ENCODE results near the gene DGAT2L6.

DNA sequence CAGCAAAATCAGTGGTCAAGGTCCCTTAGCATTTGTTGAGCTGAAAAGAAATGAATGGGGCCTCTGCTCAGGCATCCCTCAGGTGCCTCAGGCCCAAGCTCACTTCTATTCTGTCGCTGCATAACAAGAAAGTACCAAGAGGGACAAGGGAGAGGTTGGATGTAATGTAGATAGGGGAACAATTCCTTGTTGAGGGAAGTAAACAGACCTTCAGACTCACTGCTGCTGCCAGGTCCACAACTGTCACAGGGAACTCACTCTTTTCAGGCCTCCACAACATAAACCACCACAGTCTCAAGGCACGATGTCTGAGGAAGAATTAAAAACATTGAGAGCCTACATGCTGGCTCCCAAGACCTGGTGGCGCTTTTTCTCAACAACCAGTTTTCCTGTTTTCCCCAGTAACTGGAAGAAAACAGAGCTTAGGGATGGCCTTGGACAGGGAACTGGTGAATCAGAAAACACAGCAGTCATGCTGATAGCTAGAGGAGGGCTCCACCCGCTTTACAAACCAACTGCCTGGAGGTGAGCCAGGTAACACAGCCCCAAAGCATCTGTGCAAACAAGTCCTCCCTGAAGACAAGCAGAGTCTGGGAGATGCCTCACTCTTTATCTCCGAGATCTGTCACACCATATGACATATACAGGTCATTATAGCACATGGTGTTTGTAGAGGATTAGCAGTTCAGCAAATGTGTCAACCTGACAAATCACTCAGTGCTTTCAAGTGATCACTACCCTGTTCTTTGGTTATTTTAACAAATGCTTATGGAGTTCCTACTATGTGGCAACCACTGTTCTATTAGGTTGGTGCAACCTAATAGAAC lies 42.9 kb downstream of the DGAT2L6 start:
- TF ChIP-seq, protein P1, sequence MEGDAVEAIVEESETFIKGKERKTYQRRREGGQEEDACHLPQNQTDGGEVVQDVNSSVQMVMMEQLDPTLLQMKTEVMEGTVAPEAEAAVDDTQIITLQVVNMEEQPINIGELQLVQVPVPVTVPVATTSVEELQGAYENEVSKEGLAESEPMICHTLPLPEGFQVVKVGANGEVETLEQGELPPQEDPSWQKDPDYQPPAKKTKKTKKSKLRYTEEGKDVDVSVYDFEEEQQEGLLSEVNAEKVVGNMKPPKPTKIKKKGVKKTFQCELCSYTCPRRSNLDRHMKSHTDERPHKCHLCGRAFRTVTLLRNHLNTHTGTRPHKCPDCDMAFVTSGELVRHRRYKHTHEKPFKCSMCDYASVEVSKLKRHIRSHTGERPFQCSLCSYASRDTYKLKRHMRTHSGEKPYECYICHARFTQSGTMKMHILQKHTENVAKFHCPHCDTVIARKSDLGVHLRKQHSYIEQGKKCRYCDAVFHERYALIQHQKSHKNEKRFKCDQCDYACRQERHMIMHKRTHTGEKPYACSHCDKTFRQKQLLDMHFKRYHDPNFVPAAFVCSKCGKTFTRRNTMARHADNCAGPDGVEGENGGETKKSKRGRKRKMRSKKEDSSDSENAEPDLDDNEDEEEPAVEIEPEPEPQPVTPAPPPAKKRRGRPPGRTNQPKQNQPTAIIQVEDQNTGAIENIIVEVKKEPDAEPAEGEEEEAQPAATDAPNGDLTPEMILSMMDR (conservative IDR thresholded peaks at IDR 0.05; ENCODE audit: low read length), result no peak
- TF ChIP-seq EZH2phosphoT487 (IDR thresholded peaks at IDR 0.05; ENCODE audit: borderline replicate concordance, low read depth, low read length), result no peak
